ENCODE measurements around the gene PARD6A.

DNA sequence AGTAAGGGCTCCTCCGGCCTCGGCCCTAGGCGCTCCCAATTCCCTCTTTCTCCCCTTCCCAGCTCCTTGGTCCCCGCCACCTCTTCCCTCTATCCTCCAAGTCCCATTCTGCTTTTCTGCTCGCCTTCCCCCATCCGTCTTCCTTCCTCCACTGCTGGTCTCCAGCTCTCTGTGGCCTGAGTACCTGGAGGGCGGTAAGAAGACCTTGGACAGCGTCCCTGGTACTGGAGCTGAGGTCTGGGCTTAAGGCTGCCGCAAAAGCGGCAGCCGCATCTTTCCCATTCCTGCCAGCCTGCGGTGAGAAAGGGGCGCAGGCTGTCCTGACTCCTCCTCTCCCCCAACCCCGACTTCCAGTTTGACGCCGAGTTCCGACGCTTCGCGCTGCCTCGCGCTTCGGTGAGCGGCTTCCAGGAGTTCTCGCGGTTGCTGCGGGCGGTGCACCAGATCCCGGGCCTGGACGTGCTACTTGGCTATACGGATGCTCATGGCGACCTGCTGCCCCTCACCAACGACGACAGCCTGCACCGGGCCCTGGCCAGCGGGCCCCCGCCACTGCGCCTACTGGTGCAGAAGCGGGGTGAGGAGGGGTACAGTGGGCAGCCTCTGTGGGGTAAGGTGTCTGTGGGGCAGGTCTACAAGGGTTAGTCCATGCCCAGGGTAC is 471 bp downstream of the PARD6A start:
- TF ChIP-seq, protein P1, sequence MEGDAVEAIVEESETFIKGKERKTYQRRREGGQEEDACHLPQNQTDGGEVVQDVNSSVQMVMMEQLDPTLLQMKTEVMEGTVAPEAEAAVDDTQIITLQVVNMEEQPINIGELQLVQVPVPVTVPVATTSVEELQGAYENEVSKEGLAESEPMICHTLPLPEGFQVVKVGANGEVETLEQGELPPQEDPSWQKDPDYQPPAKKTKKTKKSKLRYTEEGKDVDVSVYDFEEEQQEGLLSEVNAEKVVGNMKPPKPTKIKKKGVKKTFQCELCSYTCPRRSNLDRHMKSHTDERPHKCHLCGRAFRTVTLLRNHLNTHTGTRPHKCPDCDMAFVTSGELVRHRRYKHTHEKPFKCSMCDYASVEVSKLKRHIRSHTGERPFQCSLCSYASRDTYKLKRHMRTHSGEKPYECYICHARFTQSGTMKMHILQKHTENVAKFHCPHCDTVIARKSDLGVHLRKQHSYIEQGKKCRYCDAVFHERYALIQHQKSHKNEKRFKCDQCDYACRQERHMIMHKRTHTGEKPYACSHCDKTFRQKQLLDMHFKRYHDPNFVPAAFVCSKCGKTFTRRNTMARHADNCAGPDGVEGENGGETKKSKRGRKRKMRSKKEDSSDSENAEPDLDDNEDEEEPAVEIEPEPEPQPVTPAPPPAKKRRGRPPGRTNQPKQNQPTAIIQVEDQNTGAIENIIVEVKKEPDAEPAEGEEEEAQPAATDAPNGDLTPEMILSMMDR (IDR thresholded peaks at IDR 0.05): peak in 1 of 3 experiments; percentile 1
- TF ChIP-seq EP300 (IDR thresholded peaks at IDR 0.05): no peak
- TF ChIP-seq POLR2AphosphoS5 (IDR thresholded peaks at IDR 0.05): no peak
